OCI-LY7 (cell line): Measurements from ENCODE around the gene GALNT11. TPM values are rescaled to one million over a fixed set of nuclear protein-coding genes. Genes with fewer than 3 reads are reported as not detected.

Source experiments
- BruUV-seq: library from RNA; stranded (reverse); fragments of 400-500 nt; replicated peaks from 2 replicates; lab custom pipeline; 2021; lab: Mats Ljungman, UMichigan
- CTCF ChIA-PET: fragments of 300-600 bp; sonication (Branson Sonifier 250); formaldehyde crosslinking; loops from one replicate; lab custom pipeline; 2022; ENCODE audit warnings: antibody characterized with exemption; ENCODE audit not compliant: unreplicated experiment; lab: Charles Lee
- POLR2A ChIA-PET: fragments of 300-600 bp; sonication (Branson Sonifier 250); formaldehyde crosslinking; loops from one replicate; lab custom pipeline; 2022; ENCODE audit warnings: antibody characterized with exemption; lab: Charles Lee
- DNase-seq: peaks from one replicate; pipeline ENCODE4 v3.0.0-alpha.2; 2015; ENCODE audit warnings: low spot score
- H2AFZ ChIP-seq: fragments of 200-600 bp; sonication (generic), shearing (Covaris generic); 2 replicates; pipeline ENCODE4 v1.6.1; 2014; ENCODE audit warnings: mild to moderate bottlenecking, antibody characterized with exemption, low read length, moderate library complexity
- H3K27ac ChIP-seq: fragments of 200-600 bp; sonication (generic); 2 replicates; pipeline ENCODE4 v1.5.1; 2014; ENCODE audit warnings: mixed run types, low read depth, mild to moderate bottlenecking, moderate library complexity, low read length, inconsistent platforms; ENCODE audit not compliant: poor library complexity, severe bottlenecking
- H3K36me3 ChIP-seq: fragments of 200-600 bp; sonication (generic); 2 replicates; pipeline ENCODE4 v1.6.1; 2014; ENCODE audit warnings: mild to moderate bottlenecking, antibody characterized with exemption, low read length, moderate library complexity, mixed read lengths; ENCODE audit not compliant: insufficient read depth
- H3K4me1 ChIP-seq: fragments of 200-600 bp; sonication (generic); 2 replicates; pipeline ENCODE4 v1.5.1; 2014; ENCODE audit warnings: mild to moderate bottlenecking, low read length; ENCODE audit not compliant: insufficient read depth, poor library complexity, severe bottlenecking
- H3K4me2 ChIP-seq: fragments of 200-600 bp; sonication (generic); 2 replicates; pipeline ENCODE4 v1.6.1; 2014; ENCODE audit warnings: mild to moderate bottlenecking, low read length
- H3K4me3 ChIP-seq: fragments of 200-600 bp; sonication (generic); 2 replicates; pipeline ENCODE4 v1.5.1; 2014; ENCODE audit warnings: mild to moderate bottlenecking, low read depth, low read length; ENCODE audit not compliant: poor library complexity, severe bottlenecking
- H3K79me2 ChIP-seq: fragments of 200-600 bp; sonication (generic); 2 replicates; pipeline ENCODE4 v1.6.1; 2016; ENCODE audit warnings: low read depth, mild to moderate bottlenecking, low read length, moderate library complexity, mixed read lengths; ENCODE audit not compliant: insufficient read depth
- H3K9me2 ChIP-seq: fragments of 200-600 bp; sonication (generic); 2 replicates; pipeline ENCODE4 v1.6.1; 2016; ENCODE audit warnings: mild to moderate bottlenecking, low read length, mixed read lengths; ENCODE audit not compliant: insufficient read depth
- H3K9me3 ChIP-seq: fragments of 200-600 bp; sonication (generic); 2 replicates; pipeline ENCODE4 v1.6.1; 2014; ENCODE audit warnings: mild to moderate bottlenecking, mixed run types, low read length, mixed read lengths
- H4K20me1 ChIP-seq: fragments of 200-600 bp; sonication (generic); 2 replicates; pipeline ENCODE4 v1.6.1; 2014; ENCODE audit warnings: mild to moderate bottlenecking, antibody characterized with exemption, low read length, moderate library complexity, mixed read lengths; ENCODE audit not compliant: insufficient read depth
- CTCF ChIP-seq: fragments of 200-600 bp; sonication (generic); conservative IDR thresholded peaks from 2 replicates; pipeline ENCODE4 v1.5.1; 2014; ENCODE audit warnings: mild to moderate bottlenecking, antibody characterized with exemption, low read length, moderate library complexity, mixed read lengths
- EZH2phosphoT487 ChIP-seq: fragments of 200-600 bp; sonication (generic); IDR thresholded peaks from 2 replicates; pipeline ENCODE4 v1.6.1; 2018; ENCODE audit warnings: low read depth, borderline replicate concordance, mild to moderate bottlenecking, mixed run types, antibody characterized with exemption, low read length, moderate library complexity, mixed read lengths
- intact Hi-C: fragments of 100-400 bp; cut with micrococcal nuclease; formaldehyde crosslinking; loops from one replicate; pipeline ENCODE4 v1.10.0; 2022; ENCODE audit not compliant: unreplicated experiment
- total RNA-seq, 2 experiments: library from RNA; depleted of rRNA in 1 of 2; stranded (reverse); fragments of >200 nt in 1 of 2; shearing (Covaris generic) in 1 of 2; gene quantifications; 2 replicates each; pipeline ENCODE4 v1.2.3, GENCODE V29; 2014 to 2022

Gene GALNT11
- total RNA-seq, 2 experiments from 2014 or later, result not detected

- no peaks in the 10 kb centered on the region for H4K20me1 ChIP-seq
- intact Hi-C loops, result no loop called here
- ChIA-PET CTCF (no interaction called here), POLR2A (no interaction called here)
- no TSS peak for BruUV-seq
- no peaks in the 10 kb centered on the region for H3K79me2 ChIP-seq
- H3K36me3 ChIP-seq, result no peaks in the 10 kb centered on the region
- H3K27ac ChIP-seq, result no peak overlapping the region
- no peak overlapping the region for H3K4me2 ChIP-seq
- H3K4me1 ChIP-seq, result no peaks in the 10 kb centered on the region
- H3K4me3 ChIP-seq, result no peak overlapping the region
- H2AFZ ChIP-seq, result no peak overlapping the region
- TF ChIP-seq EZH2phosphoT487 (no peak), CTCF (no peak)
- no peaks in the 10 kb centered on the region for H3K9me3 ChIP-seq
- DNase-seq, result no peak
- H3K9me2 ChIP-seq, result no peaks in the 10 kb centered on the region
These were observed 37.5 kb upstream of the GALNT11 start for GRCh38 chr7:151987748-151988529.

DNA sequence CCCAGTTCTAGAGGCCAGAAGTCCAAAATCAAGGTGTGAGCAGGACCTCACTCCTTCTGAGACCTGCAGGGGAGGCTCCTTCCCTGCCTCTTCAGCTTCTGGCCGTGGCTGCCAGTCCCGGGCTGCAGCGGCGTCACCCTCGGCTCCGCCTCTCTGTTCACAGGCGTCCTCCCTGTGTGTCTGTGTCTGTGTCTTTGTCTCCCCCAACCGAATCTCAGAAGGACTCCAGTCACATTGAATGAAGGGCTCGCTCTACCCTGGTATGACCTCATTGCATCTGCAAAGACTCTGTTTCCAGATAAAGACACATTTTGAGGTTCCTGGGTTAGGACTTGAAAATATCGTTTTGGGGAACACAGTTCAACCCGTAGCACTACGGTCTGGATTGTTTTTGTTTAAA is 33.1 kb upstream of the GALNT11 start:
- Histone ChIP-seq H2AFZ (no peak overlapping the region), H3K79me2 (no peaks in the 10 kb centered on the region), H4K20me1 (no peaks in the 10 kb centered on the region), H3K9me3 (no peaks in the 10 kb centered on the region), H3K9me2 (no peaks in the 10 kb centered on the region), H3K4me1 (no peaks in the 10 kb centered on the region), H3K36me3 (no peaks in the 10 kb centered on the region), H3K4me2 (no peak overlapping the region), H3K4me3 (no peak overlapping the region), H3K27ac (no peak overlapping the region)
- DNase-seq, result peak; percentile 15
- CTCF ChIA-PET, result interaction anchor here (0.7 kb wide), 1 partner anchor 346 kb away, joined by 3 read pairs; no protein-coding TSS in a partner anchor
- intact Hi-C loops, result no loop called here
- TF ChIP-seq CTCF (0 out of 2 replicates have a peak, but pooled peaks have one; percentile 25), EZH2phosphoT487 (no peak)
- no TSS peak for BruUV-seq
- POLR2A ChIA-PET, result no interaction called here
